ENCODE measurements around the gene ADGRF3.
"Not testable (repeated sequence)": the region's sequence is repeated elsewhere in the genome, so short reads cannot be mapped to it uniquely, and the experiment has no call there.

Gene ADGRF3

GRCh38 chr2:26317377-26318105 is 29.0 kb downstream of the ADGRF3 start:
- DNase-seq, result no peak

DNA sequence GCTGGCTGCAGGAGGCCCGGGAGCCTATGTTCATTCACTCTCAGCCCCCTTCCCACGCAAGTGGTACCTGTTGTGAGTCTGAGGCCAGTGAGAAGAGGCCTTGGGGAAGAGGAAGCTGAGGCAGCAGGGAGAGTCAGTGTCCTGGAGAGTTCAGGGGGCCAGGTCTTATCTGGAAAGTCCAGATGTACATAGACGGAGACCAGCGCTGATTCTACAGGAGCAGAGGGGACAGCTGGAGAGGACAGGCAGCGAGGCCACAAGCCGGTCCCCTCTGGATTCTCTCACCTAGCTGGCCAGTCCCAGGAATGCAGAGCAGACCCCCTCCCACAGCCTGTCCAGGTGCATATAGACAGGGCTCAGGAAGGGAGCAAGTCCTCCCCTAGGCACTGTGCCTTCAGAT is 29.7 kb downstream of the ADGRF3 start:
- peak; percentile 67 for DNase-seq

- peak; percentile 49 for DNase-seq
Measured at GRCh38 chr2:26316041-26316440, 30.5 kb downstream of the ADGRF3 start.

DNA sequence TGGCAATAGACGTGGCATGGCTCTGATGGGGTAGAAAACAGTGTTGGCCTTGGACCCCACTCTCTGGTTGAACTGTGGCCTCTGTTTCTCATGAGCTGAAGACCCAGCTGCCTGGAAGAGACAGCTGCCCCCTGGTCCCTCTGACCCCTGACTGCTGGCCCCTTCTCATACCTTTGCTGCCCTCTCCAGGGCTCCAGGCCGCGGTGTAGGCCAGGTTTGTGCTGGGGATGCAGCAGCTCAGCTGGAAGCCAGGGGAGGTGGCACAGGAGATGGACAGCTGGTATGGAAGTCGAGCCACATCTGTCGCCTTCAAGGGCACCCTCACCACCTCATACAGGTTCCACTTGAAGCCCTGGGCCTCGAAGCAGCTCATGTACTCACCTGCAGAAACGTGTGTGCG is 32.3 kb downstream of the ADGRF3 start:
- no peak for DNase-seq

GRCh38 chr2:26313446-26313845 is 33.1 kb downstream of the ADGRF3 start:
- DNase-seq, result no peak

DNA sequence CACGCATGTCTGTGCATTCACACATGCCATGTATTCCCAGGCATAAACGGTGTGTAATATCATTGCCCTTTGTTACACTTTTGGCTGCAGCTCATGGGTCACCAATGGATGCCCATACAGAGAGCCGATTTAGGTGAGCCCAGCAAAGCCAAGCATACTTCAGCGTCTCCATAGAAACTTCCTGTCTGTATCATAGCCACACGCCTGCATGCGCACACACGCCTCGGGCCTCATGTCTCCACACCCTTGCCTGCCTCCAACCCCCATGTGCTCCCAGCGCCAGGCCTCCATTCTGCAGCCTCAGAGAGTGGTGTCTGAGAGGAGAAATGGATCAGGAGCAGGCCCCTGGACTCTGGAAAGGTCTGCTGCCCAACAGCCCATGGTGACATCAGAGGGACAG is 34.1 kb downstream of the ADGRF3 start:
- no peak for DNase-seq

DNA sequence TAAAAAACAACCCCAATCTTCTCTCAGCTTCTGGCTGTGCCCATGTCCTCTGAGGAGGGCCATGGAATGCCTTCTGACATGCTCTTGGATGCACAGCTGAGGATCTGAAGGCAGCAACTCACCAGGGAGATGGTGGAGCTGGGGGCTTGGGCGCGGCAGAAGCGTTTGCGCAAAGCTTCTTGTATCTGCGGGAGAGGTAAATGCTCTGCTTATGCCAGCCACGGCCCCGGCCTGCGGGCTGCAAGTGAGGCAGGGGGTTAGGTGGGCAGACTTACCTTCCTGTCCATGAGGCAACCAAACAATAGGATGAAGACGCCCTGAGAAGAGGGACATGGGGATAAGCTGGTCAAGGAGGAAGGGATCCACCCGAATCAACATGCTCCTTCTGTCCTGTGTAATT is 36.7 kb downstream of the ADGRF3 start:
- no peak for DNase-seq

DNA sequence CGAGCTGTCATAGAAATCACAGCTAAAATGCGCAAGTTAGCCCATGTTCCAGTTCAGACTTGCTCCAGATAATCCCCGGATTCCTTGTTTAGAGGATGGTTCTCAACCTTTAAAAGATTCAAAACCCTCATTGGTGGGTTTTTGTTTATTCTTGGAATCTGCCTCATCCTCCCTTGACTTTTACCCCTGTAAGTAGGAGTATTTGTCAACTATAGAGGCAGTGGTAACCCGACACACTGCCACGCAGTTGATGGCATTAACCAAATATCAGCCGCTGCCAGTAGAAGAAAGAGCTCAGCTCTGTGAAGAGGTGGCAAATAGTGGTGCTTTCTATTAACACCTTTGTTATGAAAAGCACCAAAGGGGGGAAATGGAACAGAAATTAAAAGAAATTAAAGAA is 41.0 kb downstream of the ADGRF3 start:
- no peak for DNase-seq

DNA sequence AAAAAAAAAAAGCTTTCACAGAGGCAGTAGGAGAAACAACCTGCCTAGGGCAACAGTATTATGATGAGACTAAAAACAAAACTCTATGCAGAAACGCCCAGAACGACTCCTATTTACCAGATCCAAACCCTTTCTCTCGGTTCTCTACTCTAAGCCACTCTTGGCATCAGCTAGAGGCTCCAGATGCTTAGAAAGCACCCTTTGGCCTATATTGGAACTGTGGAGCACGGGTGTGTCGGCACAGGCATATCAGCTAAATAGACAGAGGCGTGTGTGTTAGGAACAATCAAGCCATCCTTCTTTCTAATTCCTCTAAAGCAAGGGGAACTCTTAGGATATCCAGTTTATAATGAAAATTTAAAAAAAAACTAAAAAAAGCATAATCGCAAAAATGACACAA is 41.5 kb downstream of the ADGRF3 start:
- DNase-seq, result not testable (repeated sequence)

- no peak for DNase-seq
Measured at GRCh38 chr2:26302846-26303245, 43.7 kb downstream of the ADGRF3 start.

DNA sequence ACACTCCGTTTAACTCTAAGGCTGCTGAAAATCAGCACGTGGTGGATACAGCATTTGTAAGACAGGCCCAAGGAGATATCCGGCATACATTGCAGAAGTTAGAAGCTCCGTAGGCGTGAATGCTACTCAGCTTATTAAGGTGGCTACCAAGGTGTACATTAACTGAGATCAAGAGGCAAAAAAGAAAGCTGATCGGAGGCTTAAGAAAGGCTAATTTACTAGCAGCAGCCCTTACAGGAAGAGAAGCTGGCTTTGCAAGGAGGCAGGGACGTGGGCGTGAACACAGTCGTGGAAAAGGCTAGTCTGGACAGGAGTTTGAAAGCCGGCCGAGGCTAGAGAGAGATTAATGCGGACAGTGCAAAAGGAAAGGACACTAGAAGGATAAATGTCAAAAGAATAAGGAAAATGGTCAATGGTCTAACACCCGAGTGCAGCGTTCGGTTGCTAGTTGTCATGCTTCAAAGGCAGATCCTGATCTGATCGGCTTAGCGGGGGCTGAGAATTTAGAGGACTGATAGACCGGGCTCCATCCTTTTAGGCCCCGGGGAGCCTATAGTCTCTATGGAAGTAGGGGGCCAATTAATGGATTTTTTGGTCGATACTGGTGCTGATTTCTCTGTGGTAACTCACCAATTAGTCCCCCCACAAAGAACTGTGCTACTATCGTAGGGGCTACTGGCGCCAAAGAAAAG is 46.2 kb downstream of the ADGRF3 start:
- no peak for DNase-seq

GRCh38 chr2:26299471-26300101 is 47.0 kb downstream of the ADGRF3 start:
- DNase-seq, result peak; percentile 90

- DNase-seq, result peak; percentile 70
Measured at GRCh38 chr2:26298638-26299393, 47.8 kb downstream of the ADGRF3 start.

DNA sequence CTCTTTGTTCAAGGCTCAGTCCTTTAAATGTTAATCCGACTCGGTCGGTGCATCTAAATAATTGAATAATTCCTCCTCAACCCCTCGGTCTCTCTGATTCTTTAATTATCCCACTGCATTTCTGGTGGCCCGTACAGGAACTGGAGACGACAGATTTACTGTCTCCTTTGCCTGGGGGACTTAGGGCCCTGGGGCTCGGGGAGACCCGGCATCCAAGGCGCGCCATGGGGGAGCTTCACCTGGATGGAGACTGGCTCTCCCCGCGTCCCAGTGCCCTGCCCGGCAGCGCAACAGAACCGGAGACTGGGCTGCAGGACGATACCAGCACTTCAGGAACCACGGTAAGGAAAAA is 48.3 kb downstream of the ADGRF3 start:
- no peak for DNase-seq

DNA sequence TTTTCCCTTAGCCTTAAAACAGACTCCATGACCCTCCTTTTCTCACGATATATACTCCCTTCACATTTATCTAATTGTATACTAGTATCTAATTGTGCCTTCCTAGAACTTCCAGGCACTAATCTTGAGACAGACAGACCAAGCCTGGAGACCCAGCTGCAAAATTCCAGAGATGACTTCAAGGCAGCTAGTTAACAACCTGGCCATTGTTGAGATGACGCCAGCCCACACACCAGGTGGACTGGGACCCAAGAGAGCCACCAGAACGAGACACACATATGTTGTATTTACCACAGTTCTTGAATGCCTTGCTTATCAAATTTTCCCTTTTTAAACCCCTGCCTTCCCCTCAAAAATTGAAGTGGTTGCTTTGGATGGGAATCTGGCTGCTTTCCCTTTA is 49.5 kb downstream of the ADGRF3 start:
- no peak for DNase-seq

GRCh38 chr2:26295511-26295910 is 51.1 kb downstream of the ADGRF3 start:
- no peak for DNase-seq

GRCh38 chr2:26292646-26293045 is 53.9 kb downstream of the ADGRF3 start:
- DNase-seq, result no peak

DNA sequence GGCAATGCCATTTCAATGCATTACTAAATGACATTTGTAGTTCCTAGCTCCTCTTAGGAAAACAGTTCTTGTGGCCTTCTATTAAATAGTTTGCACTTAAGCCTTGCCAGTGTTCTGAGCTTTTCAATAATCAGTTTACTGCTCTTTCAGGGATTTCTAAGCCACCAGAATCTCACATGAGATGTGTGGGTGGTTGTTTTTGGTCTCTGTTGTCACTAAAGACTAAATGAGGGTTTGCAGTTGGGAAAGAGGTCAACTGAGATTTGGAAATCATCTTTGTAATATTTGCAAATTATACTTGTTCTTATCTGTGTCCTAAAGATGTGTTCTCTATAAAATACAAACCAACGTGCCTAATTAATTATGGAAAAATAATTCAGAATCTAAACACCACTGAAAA is 56.6 kb downstream of the ADGRF3 start:
- no peak for DNase-seq

DNA sequence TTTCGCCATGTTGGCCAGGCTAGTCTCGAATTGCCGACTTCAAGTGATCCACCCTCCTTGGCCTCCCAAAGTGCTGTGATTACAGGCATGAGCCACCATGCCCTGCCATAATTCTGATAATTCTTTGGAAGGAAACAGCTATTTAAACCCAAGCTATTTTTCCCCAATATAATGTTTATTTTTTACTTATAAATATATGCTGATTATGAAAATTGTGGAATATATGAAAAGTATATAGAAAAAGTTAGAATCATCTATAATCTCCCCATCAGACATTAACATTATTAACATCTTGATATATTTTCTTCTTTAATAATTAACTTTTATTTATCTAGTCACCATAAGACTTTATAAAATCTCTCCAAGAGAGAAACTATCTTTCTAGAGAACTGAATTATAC is 60.7 kb downstream of the ADGRF3 start:
- DNase-seq, result no peak

- no peak for DNase-seq
Measured at GRCh38 chr2:26284132-26284531, 62.5 kb downstream of the ADGRF3 start.

- no peak for DNase-seq
Measured at GRCh38 chr2:26283606-26284005, 63.0 kb downstream of the ADGRF3 start.

- DNase-seq, result no peak
Measured at GRCh38 chr2:26281226-26281625, 65.4 kb downstream of the ADGRF3 start.

DNA sequence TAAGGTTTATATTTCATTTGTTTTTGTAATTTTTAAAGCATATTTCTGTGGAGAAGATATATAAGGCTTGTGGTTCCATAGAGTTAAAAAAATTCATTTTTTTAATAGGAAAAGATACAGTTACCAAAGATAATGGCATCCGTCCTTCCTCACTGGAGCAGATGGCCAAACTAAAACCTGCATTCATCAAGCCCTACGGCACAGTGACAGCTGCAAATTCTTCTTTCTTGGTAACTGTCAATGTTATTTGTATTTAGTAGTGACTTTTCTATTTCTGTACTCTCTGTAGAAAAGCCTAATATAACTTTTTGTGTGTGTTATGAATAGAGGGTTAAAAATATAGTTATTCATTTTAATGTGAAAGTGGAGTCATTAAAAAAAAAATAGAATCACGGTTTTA is 66.7 kb downstream of the ADGRF3 start:
- DNase-seq, result no peak

All from OCI-M1 (cell line).